Measurements from ENCODE around the gene MAPRE2. TPM values are rescaled to one million over a fixed set of nuclear protein-coding genes. Genes with fewer than 3 reads are reported as not detected.
A peak's percentile ranks its signal among the peaks of the same experiment; 100 is the strongest.

The MAPRE2 gene
- total and polyA plus RNA-seq, 2 of the 13 experiments (the other 11 are each of a cell fraction or from before 2014, with no cell fraction given), result 34.5 to 67.9 TPM

GRCh38 chr18:35085450-35086380, 44.5 kb downstream of the MAPRE2 start (continued):
- TF ChIP-seq SYNCRIP (IDR thresholded peaks at IDR 0.05; ENCODE audit: insufficient read depth, low read depth, low read length) (no peak), MED1 (CRISPR knock-in tag; IDR thresholded peaks at IDR 0.05) (0 out of 2 replicates have a peak, but pooled peaks have one; percentile 16), ZNF3 (CRISPR knock-in tag; IDR thresholded peaks at IDR 0.05) (no peak), HMGXB4 (CRISPR knock-in tag; IDR thresholded peaks at IDR 0.05; ENCODE audit: borderline replicate concordance in 1 of 2, low read depth in 1 of 2) (no peak), ZBTB20 (CRISPR knock-in tag; IDR thresholded peaks at IDR 0.05; ENCODE audit: borderline replicate concordance, low read depth) (peak; percentile 28; the same call in 1 of the 2 replicates), ZNF10 (CRISPR knock-in tag; IDR thresholded peaks at IDR 0.05; ENCODE audit: borderline replicate concordance, low read depth) (no peak), GATA4 (IDR thresholded peaks at IDR 0.05; ENCODE audit: borderline replicate concordance, low read depth) (no peak), SALL1 (CRISPR knock-in tag; IDR thresholded peaks at IDR 0.05) (peak; percentile 17; the same call in 1 of the 2 replicates), ATF3 (CRISPR knock-in tag; IDR thresholded peaks at IDR 0.05) (no peak), CREM (IDR thresholded peaks at IDR 0.05) (peak; percentile 64), CREM (CRISPR knock-in tag; IDR thresholded peaks at IDR 0.05) (no peak), ZNF83 (CRISPR knock-in tag; IDR thresholded peaks at IDR 0.05; ENCODE audit: borderline replicate concordance) (no peak), MIXL1 (CRISPR knock-in tag; IDR thresholded peaks at IDR 0.05) (0 out of 2 replicates have a peak, but pooled peaks have one; percentile 14), RARA (CRISPR knock-in tag; IDR thresholded peaks at IDR 0.05) (no peak; the same call in 1 of the 2 replicates), HMG20B (CRISPR knock-in tag; conservative IDR thresholded peaks at IDR 0.05) (no peak), CCDC6 (CRISPR knock-in tag; IDR thresholded peaks at IDR 0.05) (no peak), RCOR2 (CRISPR knock-in tag; IDR thresholded peaks at IDR 0.05) (peak; percentile 35; the same call in 1 of the 2 replicates), BHLHE40 (IDR thresholded peaks at IDR 0.05; ENCODE audit: low read length) (no peak), POLR2AphosphoS2 (IDR thresholded peaks at IDR 0.05; ENCODE audit: low read depth, low read length) (no peak), REST (IDR thresholded peaks at IDR 0.05; ENCODE audit: borderline replicate concordance in 1 of 2, low read depth in 1 of 2, low read length in 2 of 2) (no peak), RFX5 (IDR thresholded peaks at IDR 0.05; ENCODE audit: low read depth, low read length) (no peak), AKAP8 (CRISPR knock-in tag; IDR thresholded peaks at IDR 0.05) (no peak), ZFP62 (CRISPR knock-in tag; IDR thresholded peaks at IDR 0.05) (no peak)

All from HepG2 (cell line).